ENCODE measurements around the gene NFU1. TPM values are rescaled to one million over a fixed set of nuclear protein-coding genes. Genes with fewer than 3 reads are reported as not detected.

NFU1 gene
- total and polyA plus RNA-seq, 2 of the 13 experiments (the other 11 are each of a cell fraction or from before 2014, with no cell fraction given): 39.1 to 84.0 TPM

DNA sequence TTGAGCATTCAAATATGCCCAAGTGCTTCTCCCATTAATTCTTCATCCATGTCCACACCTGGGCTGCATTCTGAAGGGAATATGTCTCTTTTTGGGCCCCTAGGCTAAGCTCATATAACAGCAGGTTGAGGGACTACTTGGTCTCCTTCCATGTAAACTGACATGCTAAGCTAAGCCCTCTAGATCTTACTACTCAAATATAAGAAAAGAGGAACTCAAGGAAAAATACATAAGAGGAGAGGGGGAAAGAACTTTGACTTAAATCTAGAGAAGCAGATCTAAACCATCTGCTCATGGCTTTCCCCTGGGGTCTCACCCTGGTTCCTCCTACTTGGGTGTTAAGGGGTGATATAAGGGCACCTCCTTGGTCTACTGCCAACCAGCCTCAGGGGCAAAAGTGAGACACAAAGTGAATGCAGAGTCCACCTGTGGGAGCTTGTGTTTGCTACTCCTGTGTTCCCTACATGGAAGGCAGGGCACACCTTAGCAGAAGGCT is 19.8 kb upstream of the NFU1 start:
- no TSS peak for BruUV-seq (replicated peaks)

DNA sequence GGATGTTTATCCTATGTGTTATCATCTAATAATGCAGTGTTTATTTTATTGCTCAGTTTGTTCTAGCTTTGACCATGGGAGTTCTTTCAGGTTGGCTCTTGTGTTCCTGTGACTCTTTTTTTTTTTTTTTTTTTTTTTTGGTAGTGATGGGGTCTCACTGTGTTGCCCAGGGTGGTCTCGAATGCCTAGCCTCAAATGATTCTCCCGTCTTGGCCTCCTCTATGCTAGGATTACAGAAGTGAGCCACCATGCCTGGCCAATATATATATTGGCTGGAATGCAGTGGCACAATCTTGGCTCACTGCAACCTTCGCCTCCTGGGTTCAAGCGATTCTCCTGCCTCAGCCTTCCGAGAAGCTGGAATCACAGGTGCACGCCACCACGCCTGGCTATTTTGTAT is 18.9 kb upstream of the NFU1 start:
- Histone ChIP-seq H4K20me1 (ENCODE audit: insufficient read depth, low read length) (no peaks in the 10 kb centered on the region), H3K4me2 (ENCODE audit: low read depth, low read length) (no peak overlapping the region), H3K9me3 (ENCODE audit: low read length) (no peaks in the 10 kb centered on the region), H3K79me2 (ENCODE audit: insufficient read depth, low read length) (no peaks in the 10 kb centered on the region), H3K4me3 (replicated peaks in 1 of 3; ENCODE audit: insufficient read depth in 1 of 3, low read depth in 2 of 3, low read length in 3 of 3) (no peak overlapping the region), H3K9ac (ENCODE audit: insufficient read depth, low read depth, low read length) (no peak overlapping the region), H3K4me1 (ENCODE audit: insufficient read depth, low read length) (0 out of 2 replicates have a peak, but pooled peaks cover 9% of the 10 kb centered on the region), H3K36me3 (replicated peaks in 1 of 2; ENCODE audit: control insufficient read depth in 1 of 2, insufficient read depth in 2 of 2, low read length in 2 of 2) (no peaks in the 10 kb centered on the region), H3K27ac (ENCODE audit: extremely low read length, insufficient read depth, low read length) (no peak overlapping the region), H3K27me3 (ENCODE audit: control insufficient read depth in 1 of 2, insufficient read depth in 2 of 2, low read length in 2 of 2) (no peaks in the 10 kb centered on the region), H2AFZ (ENCODE audit: low read length) (no peak overlapping the region)
- DNase-seq (ENCODE audit: low spot score): no peak
- no TSS peak for BruUV-seq (replicated peaks)
- in situ Hi-C loops (cut with HindIII; ENCODE audit: extremely low pct_ligation_motif_present, low pct_unique_long_range_greater_than_20kb): no loop called here
- CTCF ChIA-PET (ENCODE audit: low intra/inter-chr PET ratio, low total read pairs): no interaction called here
- no peak for FAIRE-seq
- intact Hi-C loops (cut with micrococcal nuclease; ENCODE audit: unreplicated experiment): no loop called here
- TF ChIP-seq MED1 (CRISPR knock-in tag; IDR thresholded peaks at IDR 0.05) (no peak), ZNF121 (CRISPR knock-in tag; IDR thresholded peaks at IDR 0.05) (peak; percentile 62; the same call in 1 of the 2 replicates)
- POLR2A ChIA-PET: no interaction called here
- ATAC-seq: no peak
- 75% methylated on average over 7 of the region's 7 CpGs for WGBS (ENCODE audit: low lambda C conversion rate)

More for the DNA sequence above, 19.8 kb upstream of the NFU1 start:
- ATAC-seq: no peak; the same call in 2 of the 3 replicates
- intact Hi-C loops (cut with micrococcal nuclease; ENCODE audit: unreplicated experiment) (no loop called here), in situ Hi-C loops (cut with HindIII; ENCODE audit: extremely low pct_ligation_motif_present, low pct_unique_long_range_greater_than_20kb) (no loop called here)
- TF ChIP-seq PRPF4 (IDR thresholded peaks at IDR 0.05; ENCODE audit: low read depth, low read length, poor library complexity, severe bottlenecking): no peak
- peak; percentile 36 for TF ChIP-seq RBM22 (optimal IDR thresholded peaks at IDR 0.05; ENCODE audit: low read length)
- H3K27me3 ChIP-seq (ENCODE audit: control insufficient read depth in 1 of 2, insufficient read depth in 2 of 2, low read length in 2 of 2): no peaks in the 10 kb centered on the region
- CTCF ChIA-PET (ENCODE audit: low intra/inter-chr PET ratio, low total read pairs): no interaction called here
- no peak overlapping the region for H2AFZ ChIP-seq (ENCODE audit: low read length)
- 0 out of 2 replicates have a peak, but pooled peaks cover 9% of the 10 kb centered on the region for H3K4me1 ChIP-seq (ENCODE audit: insufficient read depth, low read length)
- H3K79me2 ChIP-seq (ENCODE audit: insufficient read depth, low read length): no peaks in the 10 kb centered on the region
- H3K9me3 ChIP-seq (ENCODE audit: low read length): no peaks in the 10 kb centered on the region
- H3K36me3 ChIP-seq (replicated peaks in 1 of 2; ENCODE audit: control insufficient read depth in 1 of 2, insufficient read depth in 2 of 2, low read length in 2 of 2): no peaks in the 10 kb centered on the region
- FAIRE-seq: no peak
- H3K4me2 ChIP-seq (ENCODE audit: low read depth, low read length): no peak overlapping the region
- POLR2A ChIA-PET: no interaction called here
- no peak for DNase-seq (ENCODE audit: low spot score)
- no peak overlapping the region for H3K27ac ChIP-seq (ENCODE audit: extremely low read length, insufficient read depth, low read length)
- H3K9ac ChIP-seq (ENCODE audit: insufficient read depth, low read depth, low read length): no peak overlapping the region
- H3K4me3 ChIP-seq (replicated peaks in 1 of 3; ENCODE audit: insufficient read depth in 1 of 3, low read depth in 2 of 3, low read length in 3 of 3): no peak overlapping the region
- no peaks in the 10 kb centered on the region for H4K20me1 ChIP-seq (ENCODE audit: insufficient read depth, low read length)

Measured in HepG2 (cell line).